Stimulated activated CD8-positive, alpha-beta memory T cell treated with anti-CD3 and anti-CD28 coated beads, Interleukin-2, amount 100 ng/mL, for 48 hours (primary cell): ENCODE data around the gene ACE.

Experiments used
- DNase-seq, 2 donors: peaks; one replicate each; pipeline ENCODE4 v3.0.0-alpha.2; 2020; ENCODE audit warnings: low read depth in 2 of 2

The ACE gene

GRCh38 chr17:63491413-63491812 lies 14.6 kb downstream of the ACE start:
- DNase-seq, result no peak

- DNase-seq, result no peak
These were observed 15.2 kb downstream of the ACE start for GRCh38 chr17:63491977-63492618.

- DNase-seq, result no peak
These were observed 16.1 kb downstream of the ACE start for GRCh38 chr17:63492940-63493339.

- no peak for DNase-seq
These were observed 16.6 kb downstream of the ACE start for GRCh38 chr17:63493411-63493810.

GRCh38 chr17:63494300-63494928 lies 17.6 kb downstream of the ACE start:
- DNase-seq, result no peak

GRCh38 chr17:63495491-63495890 lies 18.6 kb downstream of the ACE start:
- no peak for DNase-seq

- no peak for DNase-seq
These were observed 19.3 kb downstream of the ACE start for GRCh38 chr17:63496177-63496576.

GRCh38 chr17:63496663-63497400 lies 20.0 kb downstream of the ACE start:
- DNase-seq, result no peak

GRCh38 chr17:63497708-63498483 lies 21.0 kb downstream of the ACE start:
- no peak for DNase-seq

- no peak for DNase-seq
These were observed 21.9 kb downstream of the ACE start for GRCh38 chr17:63498626-63499195.

GRCh38 chr17:63500543-63501390 lies 23.9 kb downstream of the ACE start:
- DNase-seq, result no peak

- no peak for DNase-seq
These were observed 26.5 kb downstream of the ACE start for GRCh38 chr17:63503341-63503705.

- DNase-seq, result no peak
These were observed 27.4 kb downstream of the ACE start for GRCh38 chr17:63504261-63504660.

- no peak for DNase-seq
These were observed 28.5 kb downstream of the ACE start for GRCh38 chr17:63505341-63505740.

- no peak for DNase-seq
These were observed 29.8 kb downstream of the ACE start for GRCh38 chr17:63506627-63507026.

GRCh38 chr17:63511331-63511730 lies 34.5 kb downstream of the ACE start:
- no peak for DNase-seq

GRCh38 chr17:63512388-63512787 lies 35.5 kb downstream of the ACE start:
- no peak for DNase-seq

GRCh38 chr17:63512896-63513644 lies 36.2 kb downstream of the ACE start:
- no peak for DNase-seq

GRCh38 chr17:63514477-63514876 lies 37.6 kb downstream of the ACE start:
- no peak for DNase-seq

GRCh38 chr17:63514974-63515373 lies 38.1 kb downstream of the ACE start:
- no peak for DNase-seq
